Measurements from ENCODE around the gene PERM1. TPM values are rescaled to one million over a fixed set of nuclear protein-coding genes. Genes with fewer than 3 reads are reported as not detected.

PERM1 gene
- total RNA-seq, 6 donors from 2014 or later, result 0.15 to 1.0 (median 0.36) TPM; not detected in 2

- Histone ChIP-seq H3K27me3 (peaks cover 0 to 5% (median 0%) of the 10 kb centered on the region in 4 donors), H3K36me3 (no peaks in the 10 kb centered on the region), H3K4me3 (peak overlapping the region in 1 of 4 donors; percentile 0), H3K27ac (no peak overlapping the region), H3K9me3 (no peaks in the 10 kb centered on the region), H3K4me1 (peaks cover 2 to 6% (median 4%) of the 10 kb centered on the region in 4 donors)
- ATAC-seq (ENCODE audit: low FRiP score in 2 of 2), result peak; percentile 73 to 87
- 21 to 27% methylated on average over 18 to 29 of the region's 29 CpGs for WGBS, 2 donors
- peak; percentile 49 to 90 for DNase-seq
- no peak for TF ChIP-seq POLR2AphosphoS5 (IDR thresholded peaks at IDR 0.05)
- TF ChIP-seq EP300 (IDR thresholded peaks at IDR 0.05), result no peak
- no peak for TF ChIP-seq POLR2A (IDR thresholded peaks at IDR 0.05)
- TF ChIP-seq CTCF (IDR thresholded peaks at IDR 0.05), result peak; percentile 59 to 98 (median 74)
These were observed 2.0 kb upstream of the PERM1 start for GRCh38 chr1:983798-984475.

- Histone ChIP-seq H3K4me1 (peaks cover 2 to 6% (median 4%) of the 10 kb centered on the region in 4 donors), H3K27ac (no peak overlapping the region), H3K27me3 (peaks cover 0 to 5% (median 0%) of the 10 kb centered on the region in 4 donors), H3K4me3 (no peak overlapping the region), H3K9me3 (no peaks in the 10 kb centered on the region), H3K36me3 (no peaks in the 10 kb centered on the region)
- DNase-seq (peak in 1 of 2 donors; percentile 83), ATAC-seq (ENCODE audit: low FRiP score in 2 of 2) (no peak)
- TF ChIP-seq EP300 (IDR thresholded peaks at IDR 0.05) (no peak), POLR2AphosphoS5 (IDR thresholded peaks at IDR 0.05) (no peak), CTCF (IDR thresholded peaks at IDR 0.05) (no peak), POLR2A (IDR thresholded peaks at IDR 0.05) (no peak)
- 81 to 83% methylated on average over 38 to 43 of the region's 43 CpGs for WGBS, 2 donors
These were observed 1.0 kb upstream of the PERM1 start for GRCh38 chr1:982765-983436.

- no peaks in the 10 kb centered on the region for H3K36me3 ChIP-seq
- no peak overlapping the region for H3K27ac ChIP-seq
- H3K9me3 ChIP-seq, result no peaks in the 10 kb centered on the region
- TF ChIP-seq POLR2AphosphoS5 (IDR thresholded peaks at IDR 0.05) (no peak), EP300 (IDR thresholded peaks at IDR 0.05) (no peak), POLR2A (IDR thresholded peaks at IDR 0.05) (no peak), CTCF (IDR thresholded peaks at IDR 0.05) (no peak)
- peak in 1 of 2 donors; percentile 79 for DNase-seq
- H3K27me3 ChIP-seq, result peaks cover 0 to 5% (median 0%) of the 10 kb centered on the region in 4 donors
- WGBS, 2 donors, result 57 to 78% methylated on average over 1 to 12 of the region's 21 CpGs
- H3K4me1 ChIP-seq, result peaks cover 2 to 6% (median 4%) of the 10 kb centered on the region in 4 donors
- no peak overlapping the region for H3K4me3 ChIP-seq
- no peak for ATAC-seq (ENCODE audit: low FRiP score in 2 of 2)
These were observed 370 bp downstream of the PERM1 start for GRCh38 chr1:981491-981954.

GRCh38 chr1:980602-981395, 1.1 kb downstream of the PERM1 start:
- no peaks in the 10 kb centered on the region for H3K9me3 ChIP-seq
- TF ChIP-seq POLR2A (IDR thresholded peaks at IDR 0.05) (no peak), EP300 (IDR thresholded peaks at IDR 0.05) (no peak), CTCF (IDR thresholded peaks at IDR 0.05) (no peak), POLR2AphosphoS5 (IDR thresholded peaks at IDR 0.05) (no peak)
- DNase-seq (peak in 1 of 2 donors; percentile 83), ATAC-seq (ENCODE audit: low FRiP score in 2 of 2) (peak in 1 of 2 donors; percentile 19)
- no peak overlapping the region for H3K4me3 ChIP-seq
- H3K27ac ChIP-seq, result no peak overlapping the region
- 78 to 83% methylated on average over 10 to 25 of the region's 35 CpGs for WGBS, 2 donors
- H3K4me1 ChIP-seq, result peaks cover 5 to 13% (median 10%) of the 10 kb centered on the region in 4 donors
- peaks cover 0 to 5% (median 0%) of the 10 kb centered on the region in 4 donors for H3K27me3 ChIP-seq
- no peaks in the 10 kb centered on the region for H3K36me3 ChIP-seq

All from upper lobe of left lung (tissue), 6 donors.